ENCODE measurements around the gene INPP5B.
"Not testable (repeated sequence)": the region's sequence is repeated elsewhere in the genome, so short reads cannot be mapped to it uniquely, and the experiment has no call there.

The INPP5B gene

GRCh38 chr1:37947364-37947763, 511 bp upstream of the INPP5B start:
- DNase-seq, result no peak

GRCh38 chr1:37945743-37946702, 830 bp downstream of the INPP5B start:
- no peak for DNase-seq

GRCh38 chr1:37945251-37945650, 1.6 kb downstream of the INPP5B start:
- no peak for DNase-seq

DNA sequence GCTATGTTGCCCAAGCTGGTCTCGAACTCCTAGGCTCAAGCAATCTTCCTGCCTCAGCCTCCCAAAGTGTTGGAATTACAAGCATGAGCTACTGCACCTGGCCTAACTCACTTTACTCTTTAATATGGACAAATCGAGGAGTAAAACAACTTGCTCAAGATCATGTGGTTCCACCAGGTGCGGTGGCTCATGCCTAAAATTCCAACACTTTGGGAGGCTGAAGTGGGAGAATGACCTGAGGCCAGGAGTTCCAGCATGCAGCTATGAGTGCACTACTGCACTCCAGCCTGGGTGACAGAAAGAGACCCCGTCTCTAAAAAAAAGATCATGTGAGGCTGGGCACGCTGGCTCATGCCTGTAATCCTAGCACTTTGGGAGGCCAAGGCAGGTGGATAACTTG, 2.0 kb downstream of the INPP5B start:
- no peak for DNase-seq

GRCh38 chr1:37944086-37944763, 2.6 kb downstream of the INPP5B start:
- no peak for DNase-seq

- no peak for DNase-seq
Measured at GRCh38 chr1:37940299-37940947, 6.4 kb downstream of the INPP5B start.

DNA sequence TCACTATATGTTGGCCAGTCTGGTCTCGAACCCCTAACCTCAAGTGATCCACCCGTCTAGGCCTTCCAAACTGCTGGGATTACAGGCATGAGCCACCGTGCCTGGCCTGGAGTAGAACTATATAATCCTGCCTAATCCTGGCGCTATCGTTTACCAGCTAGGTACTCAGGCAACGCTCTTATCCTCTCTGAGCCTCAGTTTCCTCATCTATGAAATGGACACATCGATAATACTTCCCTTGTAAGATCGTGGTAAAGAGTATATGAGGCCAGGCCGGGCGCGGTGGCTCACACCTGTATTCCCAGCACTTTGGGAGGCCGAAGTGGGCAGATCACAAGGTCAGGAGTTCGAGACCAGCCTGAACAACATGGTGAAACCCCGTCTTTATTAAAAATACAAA, 10.1 kb downstream of the INPP5B start:
- not testable (repeated sequence) for DNase-seq

DNA sequence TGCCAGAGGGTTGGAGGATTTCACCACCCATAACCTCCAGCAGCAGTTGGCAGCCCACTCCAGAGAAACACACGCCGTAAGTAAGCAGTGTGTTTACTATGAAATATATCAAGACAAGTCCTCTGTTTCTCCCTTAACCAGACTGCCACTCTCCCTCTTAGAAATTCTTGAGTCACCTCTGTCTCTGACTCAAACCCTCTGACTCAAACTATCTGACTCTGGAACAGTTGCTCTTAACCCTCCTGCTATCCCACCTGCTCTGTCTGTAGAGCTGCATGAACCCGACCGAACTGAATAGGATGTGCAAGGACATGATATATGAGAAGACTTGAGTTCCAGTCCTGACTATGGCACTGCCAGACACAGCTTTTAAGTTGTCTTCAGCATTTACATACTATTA, 14.1 kb downstream of the INPP5B start:
- DNase-seq, result no peak

DNA sequence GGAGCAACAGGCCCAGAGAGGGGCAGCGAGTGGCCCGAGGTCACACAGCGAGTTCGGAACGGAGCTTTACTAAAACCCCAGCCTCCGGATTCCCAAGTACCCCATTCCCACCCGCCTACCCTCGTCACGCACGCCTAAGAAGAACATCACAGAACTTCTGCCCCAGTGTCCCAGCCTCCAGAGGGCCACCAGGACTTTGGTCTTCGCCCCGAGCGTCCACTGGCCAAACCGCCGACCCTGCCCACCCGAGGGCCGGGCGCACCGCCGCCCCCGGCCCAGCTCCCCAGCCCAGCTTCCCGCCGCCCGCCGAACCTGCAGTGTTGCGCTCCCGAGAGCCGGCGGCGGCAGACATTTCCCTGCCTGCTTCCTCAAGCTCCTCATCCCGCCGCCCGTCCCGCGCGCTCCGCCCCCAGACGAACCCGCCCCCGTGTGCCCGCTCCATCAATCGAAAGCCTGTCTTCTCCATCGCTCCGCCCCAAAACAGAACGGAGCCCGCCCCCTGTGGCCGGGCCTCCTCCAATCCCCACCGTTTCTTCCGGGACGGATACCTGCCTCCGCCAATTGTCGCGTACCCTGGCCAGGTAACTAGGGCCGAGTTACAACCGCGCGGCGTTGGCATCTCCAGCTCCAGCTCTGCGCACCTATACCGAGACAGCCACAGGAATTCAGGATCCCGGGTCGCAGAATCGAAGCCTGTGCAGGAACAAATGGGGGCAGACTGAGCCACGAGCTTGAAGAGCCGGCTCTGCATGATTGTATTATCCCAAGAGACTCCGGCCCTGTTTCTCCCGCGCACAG, 15.3 kb downstream of the INPP5B start:
- peak; percentile 89 for DNase-seq

DNA sequence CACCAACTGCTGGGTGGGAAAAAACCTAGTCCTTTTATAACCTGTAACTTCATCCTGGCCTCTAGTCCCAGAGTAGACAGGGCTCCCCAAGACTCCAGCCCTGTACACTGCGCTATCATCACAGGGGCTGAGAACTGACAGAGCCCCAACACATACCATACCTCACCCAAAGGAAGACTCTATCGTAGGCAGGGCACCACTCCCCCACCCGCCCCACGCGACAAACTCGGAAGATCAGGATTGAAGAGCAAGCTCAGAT, 15.8 kb downstream of the INPP5B start:
- no peak for DNase-seq

DNA sequence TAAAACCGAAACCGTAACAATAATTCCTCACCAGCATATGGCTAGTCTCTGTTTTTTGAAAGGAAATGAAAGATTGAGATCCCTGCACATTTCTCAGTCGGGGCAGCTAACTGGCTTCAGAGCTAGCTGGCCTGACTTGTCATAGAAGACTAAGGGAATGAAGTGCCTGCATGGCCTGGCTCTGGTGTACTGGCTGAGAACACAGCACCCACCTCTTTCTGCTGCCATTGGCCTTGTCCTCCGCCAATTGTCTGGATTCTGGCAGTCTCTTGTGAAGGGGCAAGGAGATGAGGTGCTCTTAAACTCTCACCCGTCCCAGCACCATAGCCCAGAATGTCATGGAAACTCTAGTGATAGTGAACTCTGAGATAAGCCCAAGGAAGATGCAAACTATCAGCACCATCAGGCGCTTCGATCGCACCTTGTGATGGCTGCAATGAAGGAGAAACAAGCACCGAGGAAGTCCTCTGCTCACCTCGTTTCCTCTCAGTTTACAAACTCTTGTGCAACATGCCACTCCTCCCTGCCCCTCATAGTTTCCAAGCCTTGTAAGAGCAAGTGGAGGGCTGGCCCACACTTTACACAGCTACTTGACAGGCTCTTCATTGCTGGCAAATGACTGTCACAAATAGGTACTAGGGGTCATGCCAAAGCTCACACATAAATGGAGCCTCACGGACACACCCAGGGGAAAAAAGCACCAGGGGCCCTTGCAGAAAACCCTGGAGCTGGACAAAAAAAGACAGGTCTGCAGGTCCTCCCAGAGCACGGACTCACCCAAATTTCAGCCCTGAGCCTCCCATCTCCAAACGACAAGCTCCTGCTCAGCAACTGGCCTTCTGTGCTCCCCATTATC, 16.4 kb downstream of the INPP5B start:
- no peak for DNase-seq

- DNase-seq, result no peak
Measured at GRCh38 chr1:37926038-37926924, 20.6 kb downstream of the INPP5B start.

- DNase-seq, result no peak
Measured at GRCh38 chr1:37925316-37925715, 21.5 kb downstream of the INPP5B start.

DNA sequence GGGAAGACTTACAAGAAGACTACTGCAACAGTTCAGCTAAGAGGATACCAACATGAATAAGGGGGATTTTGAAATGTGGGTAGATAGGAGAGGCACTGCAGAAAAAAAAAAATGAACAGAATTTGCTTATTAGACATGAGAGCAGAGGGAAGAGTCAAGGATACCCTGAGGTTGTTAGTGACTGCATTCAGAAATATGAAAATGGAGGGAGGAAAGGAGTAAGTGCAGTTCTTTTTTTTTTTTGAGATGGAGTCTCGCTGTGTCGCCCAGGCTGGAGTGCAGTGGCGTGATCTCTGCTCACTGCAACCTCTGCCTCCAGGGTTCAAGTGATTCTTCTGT, 23.3 kb downstream of the INPP5B start:
- no peak for DNase-seq

- DNase-seq, result no peak
Measured at GRCh38 chr1:37922767-37923550, 23.9 kb downstream of the INPP5B start.

DNA sequence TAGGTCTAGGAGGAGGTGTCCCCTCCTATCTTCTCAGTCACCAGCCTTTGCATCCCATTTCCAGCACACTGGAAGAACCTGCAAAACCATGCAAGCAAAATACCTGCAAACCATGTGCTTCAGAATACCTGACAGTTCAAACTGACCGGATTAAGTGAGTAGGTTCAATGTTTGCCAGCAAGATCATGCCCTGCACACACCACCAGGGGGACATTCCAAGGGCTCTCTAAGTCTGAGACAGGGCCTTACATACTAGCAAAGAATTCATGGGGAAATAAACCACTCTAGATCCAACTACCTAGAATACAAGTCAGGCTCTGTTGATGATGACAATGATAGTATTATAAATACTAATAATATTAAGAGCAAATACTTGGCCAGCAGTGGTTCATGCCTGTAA, 27.6 kb downstream of the INPP5B start:
- no peak for DNase-seq

GRCh38 chr1:37915476-37916093, 31.3 kb downstream of the INPP5B start:
- no peak for DNase-seq

DNA sequence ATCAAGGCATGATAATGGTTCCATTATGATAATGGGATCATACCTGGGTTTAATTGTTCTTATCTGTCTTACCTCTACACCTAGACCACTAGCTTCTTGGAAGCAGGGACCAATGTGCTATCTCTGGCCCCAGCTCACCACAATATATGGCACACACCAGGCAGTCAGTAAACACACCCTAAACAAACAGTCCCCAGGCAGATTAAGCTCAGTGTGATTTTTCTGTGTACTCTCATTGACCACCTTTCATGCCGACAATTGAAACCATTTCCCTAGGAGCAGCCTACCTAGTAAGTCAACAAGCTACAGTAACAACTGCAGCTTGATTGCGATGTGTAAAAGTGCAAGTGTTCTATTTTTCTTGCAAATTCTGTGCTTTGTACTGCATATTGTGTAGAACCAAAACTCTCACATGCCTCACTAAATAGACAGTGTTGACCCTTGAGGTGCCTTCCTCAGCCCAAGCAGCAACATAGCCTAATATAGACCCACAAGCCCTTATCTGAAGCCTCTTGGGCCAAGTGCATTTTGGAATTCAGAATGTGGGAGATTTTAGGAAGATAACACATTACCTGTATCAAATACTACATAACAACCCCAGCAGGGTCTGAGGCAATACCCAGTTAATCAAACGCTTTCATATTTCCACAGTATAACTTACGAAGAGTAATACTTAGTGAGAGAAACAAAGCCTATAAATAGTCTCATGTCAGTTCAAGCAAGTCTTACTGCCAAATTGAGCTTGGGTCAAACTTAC, 32.0 kb downstream of the INPP5B start:
- no peak for DNase-seq

DNA sequence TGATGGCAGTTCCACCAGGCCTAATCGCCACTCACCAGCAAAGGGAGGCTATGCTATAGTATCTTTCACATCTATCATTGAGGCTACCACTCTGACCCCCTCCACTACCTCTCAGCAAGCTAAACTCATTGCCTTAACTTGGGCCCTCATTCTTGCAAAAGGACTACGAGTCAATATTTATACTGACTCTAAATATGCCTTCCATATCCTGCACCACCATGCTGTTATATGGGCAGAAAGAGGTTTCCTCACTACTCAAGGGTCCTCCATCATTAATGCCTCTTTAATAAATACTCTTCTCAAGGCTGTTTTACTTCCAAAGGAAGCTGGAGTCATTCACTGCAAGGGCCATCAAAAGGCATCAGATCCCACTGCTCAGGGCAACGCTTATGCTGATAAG, 35.4 kb downstream of the INPP5B start:
- DNase-seq, result not testable (repeated sequence)
